H9 (cell line): ENCODE results near the gene GSTT2. TPM values are rescaled to one million over a fixed set of nuclear protein-coding genes. Genes with fewer than 3 reads are reported as not detected.
A peak's percentile ranks its signal among the peaks of the same experiment; 100 is the strongest.

ENCODE experiments used
- DNase-seq: peaks from one replicate; pipeline ENCODE4 v3.0.0-alpha.2; 2017
- H2AFZ ChIP-seq: one replicate; pipeline ENCODE4 v1.6.1; 2013; ENCODE audit warnings: mild to moderate bottlenecking, low read length, control low read depth, moderate library complexity
- H2AK5ac ChIP-seq: 2 replicates; pipeline ENCODE4 v1.6.1; 2013; ENCODE audit warnings: low read length, control low read depth, mixed read lengths; ENCODE audit not compliant: insufficient read length
- H2BK120ac ChIP-seq: one replicate; pipeline ENCODE4 v1.6.1; 2013; ENCODE audit warnings: low read depth, mild to moderate bottlenecking, low read length, control low read depth, inconsistent platforms; ENCODE audit not compliant: poor library complexity, severe bottlenecking
- H2BK12ac ChIP-seq: 2 replicates; pipeline ENCODE4 v1.6.1; 2013; ENCODE audit warnings: low read length, control low read depth, mixed read lengths, low read depth; ENCODE audit not compliant: insufficient read length
- H2BK15ac ChIP-seq: 2 replicates; pipeline ENCODE4 v1.6.1; 2013; ENCODE audit warnings: low read depth, low read length, control low read depth
- H2BK20ac ChIP-seq: one replicate; pipeline ENCODE4 v1.6.1; 2013; ENCODE audit warnings: low read depth, mild to moderate bottlenecking, low read length, control low read depth, inconsistent platforms; ENCODE audit not compliant: poor library complexity, severe bottlenecking
- H2BK5ac ChIP-seq: 2 replicates; pipeline ENCODE4 v1.6.1; 2013; ENCODE audit warnings: low read length, control low read depth, mixed read lengths; ENCODE audit not compliant: insufficient read length
- H3K14ac ChIP-seq: 2 replicates; pipeline ENCODE4 v1.6.1; 2013; ENCODE audit warnings: low read length, control low read depth; ENCODE audit not compliant: insufficient read depth
- H3K18ac ChIP-seq: 2 replicates; pipeline ENCODE4 v1.6.1; 2013; ENCODE audit warnings: low read depth, mild to moderate bottlenecking, mixed read lengths, low read length, control low read depth; ENCODE audit not compliant: insufficient read length
- H3K23ac ChIP-seq: 2 replicates; pipeline ENCODE4 v1.6.1; 2013; ENCODE audit warnings: low read length, control low read depth, mixed read lengths, low read depth; ENCODE audit not compliant: insufficient read length
- H3K23me2 ChIP-seq: 2 replicates; pipeline ENCODE4 v1.6.1; 2013; ENCODE audit warnings: low read depth, mild to moderate bottlenecking, mixed read lengths, low read length, control low read depth; ENCODE audit not compliant: insufficient read length, poor library complexity, severe bottlenecking
- H3K27ac ChIP-seq: 2 replicates; pipeline ENCODE4 v1.5.1; 2013; ENCODE audit warnings: low read length, control low read depth, mixed read lengths, low read depth; ENCODE audit not compliant: insufficient read length
- H3K27me3 ChIP-seq: 2 replicates; pipeline ENCODE4 v1.6.1; 2013; ENCODE audit warnings: low read length, control low read depth, inconsistent platforms; ENCODE audit not compliant: insufficient read depth
- H3K4ac ChIP-seq: 2 replicates; pipeline ENCODE4 v1.6.1; 2013; ENCODE audit warnings: low read depth, mild to moderate bottlenecking, control low read depth, inconsistent platforms, low read length, moderate library complexity
- H3K4me1 ChIP-seq: 2 replicates; pipeline ENCODE4 v1.6.1; 2013; ENCODE audit warnings: low read length, control low read depth, inconsistent platforms; ENCODE audit not compliant: insufficient read depth
- H3K4me2 ChIP-seq: 2 replicates; pipeline ENCODE4 v1.6.1; 2013; ENCODE audit warnings: low read length, control low read depth, mixed read lengths; ENCODE audit not compliant: insufficient read length, insufficient read depth
- H3K56ac ChIP-seq: 2 replicates; pipeline ENCODE4 v1.6.1; 2013; ENCODE audit warnings: low read depth, mild to moderate bottlenecking, mixed read lengths, low read length, control low read depth; ENCODE audit not compliant: insufficient read length
- H3K79me1 ChIP-seq: 2 replicates; pipeline ENCODE4 v1.6.1; 2013; ENCODE audit warnings: low read depth, mild to moderate bottlenecking, moderate library complexity, low read length, control low read depth, inconsistent platforms; ENCODE audit not compliant: insufficient read depth, poor library complexity, severe bottlenecking
- H3K79me2 ChIP-seq: 2 replicates; pipeline ENCODE4 v1.6.1; 2013; ENCODE audit warnings: low read length, control low read depth, inconsistent platforms; ENCODE audit not compliant: insufficient read depth
- H3K9ac ChIP-seq: 2 replicates; pipeline ENCODE4 v1.6.1; 2013; ENCODE audit warnings: low read length, control low read depth, mixed read lengths; ENCODE audit not compliant: insufficient read length; ENCODE audit errors: extremely low read depth
- H3K9me3 ChIP-seq: one replicate; pipeline ENCODE4 v1.6.1; 2013; ENCODE audit warnings: low read depth, low read length, inconsistent platforms; ENCODE audit not compliant: control insufficient read depth
- H3T11ph ChIP-seq: one replicate; pipeline ENCODE4 v1.6.1; 2013; ENCODE audit warnings: mild to moderate bottlenecking, low read length, control low read depth, inconsistent platforms
- H4K20me1 ChIP-seq: one replicate; pipeline ENCODE4 v1.6.1; 2013; ENCODE audit not compliant: control insufficient read depth, insufficient read length, insufficient read depth
- H4K5ac ChIP-seq: 2 replicates; pipeline ENCODE4 v1.6.1; 2013; ENCODE audit warnings: low read depth, mild to moderate bottlenecking, mixed read lengths, low read length, control low read depth; ENCODE audit not compliant: insufficient read length
- H4K8ac ChIP-seq: replicated peaks from 2 replicates; pipeline ENCODE4 v1.6.1; 2013; ENCODE audit warnings: low read length, control low read depth, mixed read lengths, low read depth; ENCODE audit not compliant: insufficient read length
- H4K91ac ChIP-seq: 2 replicates; pipeline ENCODE4 v1.6.1; 2013; ENCODE audit warnings: low read depth, mild to moderate bottlenecking, moderate library complexity, mixed read lengths, low read length, control low read depth; ENCODE audit not compliant: insufficient read length
- H3K27ac Mint-ChIP-seq, 3 experiments: 2 replicates in 2 of 3; 3 replicates in 1 of 3; pipeline ENCODE4 v1.8.0; 2020 to 2021; ENCODE audit warnings: mixed read lengths in 3 of 3, mild to moderate bottlenecking in 1 of 3, moderate library complexity in 1 of 3
- H3K27me3 Mint-ChIP-seq: 2 replicates; pipeline ENCODE4 v1.8.0; 2021; ENCODE audit warnings: low read depth, mild to moderate bottlenecking, moderate library complexity, mixed read lengths
- H3K36me3 Mint-ChIP-seq, 3 experiments: 2 replicates in 2 of 3; 3 replicates in 1 of 3; pipeline ENCODE4 v1.8.0; 2020 to 2021; ENCODE audit warnings: low read depth in 3 of 3, mixed read lengths in 3 of 3; ENCODE audit not compliant: insufficient read depth in 1 of 3
- H3K4me1 Mint-ChIP-seq, 2 experiments: 2 replicates each; pipeline ENCODE4 v1.8.0; 2020; ENCODE audit warnings: mixed read lengths in 2 of 2
- H3K4me3 Mint-ChIP-seq, 2 experiments: 2 replicates in 1 of 2; 3 replicates in 1 of 2; pipeline ENCODE4 v1.8.0; 2020 to 2021; ENCODE audit warnings: mild to moderate bottlenecking in 2 of 2, mixed read lengths in 2 of 2, moderate library complexity in 1 of 2
- H3K9me3 Mint-ChIP-seq, 2 experiments: 2 replicates in 1 of 2; 3 replicates in 1 of 2; pipeline ENCODE4 v1.8.0; 2020; ENCODE audit warnings: mild to moderate bottlenecking in 2 of 2, mixed read lengths in 2 of 2, moderate library complexity in 1 of 2
- CTCF ChIP-seq: fragments of 200-600 bp; sonication (generic); conservative IDR thresholded peaks from 3 replicates; pipeline ENCODE4 v1.8.0; 2021; ENCODE audit warnings: antibody characterized with exemption, mild to moderate bottlenecking
- WGBS: extraction: QIAGEN DNeasy Blood & Tissue Kit; methylation state at CpG from one replicate; pipeline ENCODE4 v1.1.7; 2013; ENCODE audit warnings: missing lambda C conversion rate, low lambda C conversion rate, mixed read lengths; ENCODE audit not compliant: insufficient read length; ENCODE audit errors: extremely low coverage; 5-methylcytosine and 5-hydroxymethylcytosine counted together
- total RNA-seq: library from RNA; stranded (reverse); gene quantifications from 2 replicates; pipeline ENCODE4 v1.2.1, GENCODE V29; 2021

GSTT2 gene
- total RNA-seq, 1 experiment from 2014 or later: 0.22 TPM

GRCh38 chr22:24002272-24002671 lies 22.3 kb downstream of the GSTT2 start:
- Mint-ChIP-seq H3K36me3 (no peaks in the 10 kb centered on the region; a peak in 3 of 7 replicates), H3K27ac (peak overlapping the region in 1 of 3 experiments; percentile 48; a peak in 1 of 7 replicates), H3K27me3 (peaks cover 10% of the 10 kb centered on the region), H3K4me3 (no peak overlapping the region), H3K4me1 (peaks cover 12 to 20% of the 10 kb centered on the region in 2 experiments), H3K9me3 (peaks cover 0 to 4% of the 10 kb centered on the region in 2 experiments; a peak in 1 of 5 replicates)
- Histone ChIP-seq H4K5ac (no peak overlapping the region), H2BK12ac (no peak overlapping the region), H3K27ac (no peak overlapping the region), H2BK15ac (no peak overlapping the region), H2AFZ (no peak overlapping the region), H3K23ac (no peak overlapping the region), H4K91ac (no peak overlapping the region), H3K4me2 (no peak overlapping the region), H4K8ac (no peak overlapping the region), H2BK20ac (no peak overlapping the region), H3K9ac (no peak overlapping the region), H2AK5ac (no peak overlapping the region), H3K56ac (no peak overlapping the region), H3K23me2 (no peaks in the 10 kb centered on the region), H4K20me1 (peaks cover 2% of the 10 kb centered on the region), H3K27me3 (no peaks in the 10 kb centered on the region), H2BK5ac (no peak overlapping the region), H3K14ac (no peak overlapping the region; the same call in 1 of the 2 replicates), H3K79me2 (no peaks in the 10 kb centered on the region), H3T11ph (no peak overlapping the region), H3K4ac (no peak overlapping the region), H3K18ac (no peak overlapping the region), H3K9me3 (no peaks in the 10 kb centered on the region), H3K4me1 (peaks cover 3% of the 10 kb centered on the region; the same call in 1 of the 2 replicates), H3K79me1 (no peaks in the 10 kb centered on the region), H2BK120ac (no peak overlapping the region)
- TF ChIP-seq CTCF: no peak
- WGBS: no CpG with 5 or more reads among the region's 10 CpGs
- DNase-seq: no peak
